HL-60 (cell line): ENCODE results near the gene SPATS2L.

Experiments
- POLR2AphosphoS5 ChIP-seq: IDR thresholded peaks from 2 replicates; pipeline ENCODE4 v1.6.1; 2012; ENCODE audit warnings: low read depth
- TF ChIP-seq, protein P1 (sequence below): IDR thresholded peaks from one replicate; pipeline ENCODE4 v1.5.1; 2011; ENCODE audit warnings: low read length, control low read depth, inconsistent platforms; ENCODE audit not compliant: insufficient read depth

DNA sequence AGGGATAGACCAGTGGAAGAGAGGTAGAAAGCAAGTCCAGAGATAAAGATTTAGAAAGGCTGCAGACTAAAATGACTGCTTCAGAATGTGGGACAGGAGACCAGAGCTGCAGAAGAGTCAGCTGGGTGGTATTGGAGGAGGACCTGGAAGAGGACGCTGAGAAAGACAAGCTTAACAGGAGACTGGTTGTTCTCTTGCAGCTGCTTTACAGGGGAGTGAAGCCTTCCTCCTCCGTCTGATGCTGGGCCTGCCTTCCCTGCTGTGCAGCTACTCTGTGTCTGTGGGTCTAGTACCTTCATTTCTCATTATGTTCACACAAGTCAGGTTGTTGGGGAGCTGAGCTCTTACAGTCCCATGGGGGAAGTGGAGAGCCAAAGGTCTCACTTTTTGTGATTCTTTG lies 35.7 kb downstream of the SPATS2L start:
- TF ChIP-seq, protein P1, sequence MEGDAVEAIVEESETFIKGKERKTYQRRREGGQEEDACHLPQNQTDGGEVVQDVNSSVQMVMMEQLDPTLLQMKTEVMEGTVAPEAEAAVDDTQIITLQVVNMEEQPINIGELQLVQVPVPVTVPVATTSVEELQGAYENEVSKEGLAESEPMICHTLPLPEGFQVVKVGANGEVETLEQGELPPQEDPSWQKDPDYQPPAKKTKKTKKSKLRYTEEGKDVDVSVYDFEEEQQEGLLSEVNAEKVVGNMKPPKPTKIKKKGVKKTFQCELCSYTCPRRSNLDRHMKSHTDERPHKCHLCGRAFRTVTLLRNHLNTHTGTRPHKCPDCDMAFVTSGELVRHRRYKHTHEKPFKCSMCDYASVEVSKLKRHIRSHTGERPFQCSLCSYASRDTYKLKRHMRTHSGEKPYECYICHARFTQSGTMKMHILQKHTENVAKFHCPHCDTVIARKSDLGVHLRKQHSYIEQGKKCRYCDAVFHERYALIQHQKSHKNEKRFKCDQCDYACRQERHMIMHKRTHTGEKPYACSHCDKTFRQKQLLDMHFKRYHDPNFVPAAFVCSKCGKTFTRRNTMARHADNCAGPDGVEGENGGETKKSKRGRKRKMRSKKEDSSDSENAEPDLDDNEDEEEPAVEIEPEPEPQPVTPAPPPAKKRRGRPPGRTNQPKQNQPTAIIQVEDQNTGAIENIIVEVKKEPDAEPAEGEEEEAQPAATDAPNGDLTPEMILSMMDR: no peak
- no peak for TF ChIP-seq POLR2AphosphoS5
